Panc1 (cell line): ENCODE results near the gene SLC35E2B. TPM values are rescaled to one million over a fixed set of nuclear protein-coding genes. Genes with fewer than 3 reads are reported as not detected.

Experiments used
- ATAC-seq: fragments of 200-7000 bp; cut with Tn5 transposase; 2 replicates; pipeline ENCODE4 v1.9.1; 2020; ENCODE audit warnings: mild to moderate bottlenecking, moderate library complexity
- BruUV-seq: library from RNA; stranded (reverse); fragments of 400-500 nt; replicated peaks from 2 replicates; lab custom pipeline; 2021; lab: Mats Ljungman, UMichigan
- CTCF ChIA-PET: fragments of 300-600 bp; sonication (Branson Sonifier 250); formaldehyde crosslinking; loops from one replicate; lab custom pipeline; 2022; ENCODE audit warnings: antibody characterized with exemption; lab: Charles Lee
- POLR2A ChIA-PET: fragments of 300-600 bp; sonication (Branson Sonifier 250); formaldehyde crosslinking; loops from one replicate; lab custom pipeline; 2022; ENCODE audit warnings: antibody characterized with exemption; lab: Charles Lee
- DNase-seq: peaks from one replicate; pipeline ENCODE4 v3.0.0-alpha.2; 2010; ENCODE audit warnings: low read depth, low spot score
- H3K27ac ChIP-seq: 2 replicates; pipeline ENCODE4 v1.5.1; 2011; ENCODE audit warnings: mild to moderate bottlenecking, low read length, inconsistent platforms
- H3K27me3 ChIP-seq: fragments of 200-500 bp; sonication (Bioruptor generic); 2 replicates; pipeline ENCODE4 v1.6.0; 2014; ENCODE audit warnings: low read length, inconsistent platforms; ENCODE audit not compliant: control insufficient read depth, insufficient read depth
- H3K36me3 ChIP-seq: fragments of 200-500 bp; sonication (Bioruptor generic); 2 replicates; pipeline ENCODE4 v1.5.1; 2014; ENCODE audit warnings: inconsistent platforms, mild to moderate bottlenecking, low read length, moderate library complexity; ENCODE audit not compliant: control insufficient read depth, insufficient read depth
- H3K4me1 ChIP-seq: 2 replicates; pipeline ENCODE4 v1.5.1; 2011; ENCODE audit warnings: inconsistent platforms, mild to moderate bottlenecking, low read length, moderate library complexity; ENCODE audit not compliant: control insufficient read depth, insufficient read depth
- H3K4me3 ChIP-seq, 2 experiments: 2 replicates each; pipeline ENCODE4 v1.5.1; 2011 to 2012; ENCODE audit warnings: low read depth in 2 of 2, low read length in 2 of 2, mild to moderate bottlenecking in 2 of 2, inconsistent platforms in 1 of 2, moderate library complexity in 1 of 2
- H3K9me3 ChIP-seq: fragments of 200-500 bp; sonication (Bioruptor generic); 2 replicates; pipeline ENCODE4 v1.5.1; 2014; ENCODE audit warnings: low read depth, mild to moderate bottlenecking, inconsistent platforms, low read length, moderate library complexity; ENCODE audit not compliant: control insufficient read depth, insufficient read depth
- POLR2AphosphoS5 ChIP-seq: IDR thresholded peaks from 2 replicates; pipeline ENCODE4 v1.6.1; 2012; ENCODE audit warnings: mild to moderate bottlenecking, low read depth, low read length, moderate library complexity
- SIN3A ChIP-seq: IDR thresholded peaks from 2 replicates; pipeline ENCODE4 v1.6.1; 2012; ENCODE audit warnings: low read depth, mild to moderate bottlenecking, low read length, moderate library complexity, borderline replicate concordance; ENCODE audit not compliant: insufficient read depth
- TCF7L2 ChIP-seq: IDR thresholded peaks from 2 replicates; pipeline ENCODE4 v1.6.1; 2011; ENCODE audit warnings: mild to moderate bottlenecking, low read depth, low read length, inconsistent platforms
- in situ Hi-C: cut with HindIII; loops from 2 replicates; pipeline ENCODE4 v1.10.0; 2016; ENCODE audit warnings: low sequenced_read_pairs, low pct_unique_long_range_greater_than_20kb
- intact Hi-C: fragments of 100-400 bp; cut with micrococcal nuclease; formaldehyde crosslinking; loops from one replicate; pipeline ENCODE4 v1.10.0; 2022; ENCODE audit not compliant: unreplicated experiment
- total RNA-seq: library from RNA; stranded (reverse); gene quantifications from one replicate; pipeline ENCODE4 v1.2.1, GENCODE V29; 2021; ENCODE audit not compliant: unreplicated experiment
- TF ChIP-seq, protein P1 (sequence below): fragments of 450-650 bp; IDR thresholded peaks from 2 replicates; pipeline ENCODE4 v1.5.1; 2017; ENCODE audit warnings: mild to moderate bottlenecking
- TF ChIP-seq, protein P2 (sequence below), 2 experiments: IDR thresholded peaks; 2 replicates each; pipeline ENCODE4 v1.6.1; 2011 to 2012; ENCODE audit warnings: low read depth in 2 of 2, control low read depth in 1 of 2, low read length in 1 of 2, mild to moderate bottlenecking in 1 of 2, moderate library complexity in 1 of 2; ENCODE audit not compliant: insufficient read depth in 1 of 2

The SLC35E2B gene
- total RNA-seq, 1 experiment from 2014 or later, result 75.7 TPM

DNA sequence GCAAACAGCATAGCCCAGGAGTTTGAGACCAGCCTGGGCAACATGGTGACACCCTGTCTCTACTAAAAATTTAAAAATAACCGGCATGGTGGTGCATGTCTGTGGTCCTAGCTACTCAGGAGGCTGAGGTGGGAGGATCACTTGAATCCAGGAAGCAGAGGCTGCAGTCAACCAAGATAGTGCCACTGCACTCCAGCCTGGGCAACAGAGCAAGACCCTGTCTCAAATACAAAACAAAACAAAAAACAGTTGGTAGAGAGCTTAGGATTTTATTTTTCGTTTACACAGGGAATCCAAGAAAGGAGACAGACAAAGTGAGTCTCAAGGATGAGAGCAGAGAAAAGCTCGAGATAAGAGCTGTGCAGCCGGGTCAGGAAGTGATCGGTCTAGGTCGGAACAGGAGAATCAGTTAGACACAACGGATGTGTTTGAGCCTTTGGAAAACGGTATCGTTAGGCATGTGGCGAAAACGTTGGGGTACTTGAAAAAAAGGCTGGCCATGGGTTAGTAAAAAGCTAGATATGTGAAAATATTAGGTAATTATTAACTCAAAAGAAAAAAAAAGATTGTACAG, 79.0 kb downstream of the SLC35E2B start:
- DNase-seq (no peak), ATAC-seq (no peak)
- Histone ChIP-seq H3K27ac (no peak overlapping the region; the same call in 1 of the 2 replicates), H3K9me3 (no peaks in the 10 kb centered on the region), H3K36me3 (no peaks in the 10 kb centered on the region), H3K4me3 (peak overlapping the region; percentile 73 to 87; a peak in 3 of 4 replicates), H3K4me1 (peaks cover 20% of the 10 kb centered on the region), H3K27me3 (no peaks in the 10 kb centered on the region)
- ChIA-PET CTCF (no interaction called here), POLR2A (no interaction called here)
- no TSS peak for BruUV-seq
- in situ Hi-C loops, result no loop called here
- intact Hi-C loops, result no loop called here
- TF ChIP-seq SIN3A, result no peak
- TF ChIP-seq, protein P1, sequence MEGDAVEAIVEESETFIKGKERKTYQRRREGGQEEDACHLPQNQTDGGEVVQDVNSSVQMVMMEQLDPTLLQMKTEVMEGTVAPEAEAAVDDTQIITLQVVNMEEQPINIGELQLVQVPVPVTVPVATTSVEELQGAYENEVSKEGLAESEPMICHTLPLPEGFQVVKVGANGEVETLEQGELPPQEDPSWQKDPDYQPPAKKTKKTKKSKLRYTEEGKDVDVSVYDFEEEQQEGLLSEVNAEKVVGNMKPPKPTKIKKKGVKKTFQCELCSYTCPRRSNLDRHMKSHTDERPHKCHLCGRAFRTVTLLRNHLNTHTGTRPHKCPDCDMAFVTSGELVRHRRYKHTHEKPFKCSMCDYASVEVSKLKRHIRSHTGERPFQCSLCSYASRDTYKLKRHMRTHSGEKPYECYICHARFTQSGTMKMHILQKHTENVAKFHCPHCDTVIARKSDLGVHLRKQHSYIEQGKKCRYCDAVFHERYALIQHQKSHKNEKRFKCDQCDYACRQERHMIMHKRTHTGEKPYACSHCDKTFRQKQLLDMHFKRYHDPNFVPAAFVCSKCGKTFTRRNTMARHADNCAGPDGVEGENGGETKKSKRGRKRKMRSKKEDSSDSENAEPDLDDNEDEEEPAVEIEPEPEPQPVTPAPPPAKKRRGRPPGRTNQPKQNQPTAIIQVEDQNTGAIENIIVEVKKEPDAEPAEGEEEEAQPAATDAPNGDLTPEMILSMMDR, result no peak
- no peak for TF ChIP-seq TCF7L2
- no peak for TF ChIP-seq POLR2AphosphoS5
- TF ChIP-seq, protein P2, sequence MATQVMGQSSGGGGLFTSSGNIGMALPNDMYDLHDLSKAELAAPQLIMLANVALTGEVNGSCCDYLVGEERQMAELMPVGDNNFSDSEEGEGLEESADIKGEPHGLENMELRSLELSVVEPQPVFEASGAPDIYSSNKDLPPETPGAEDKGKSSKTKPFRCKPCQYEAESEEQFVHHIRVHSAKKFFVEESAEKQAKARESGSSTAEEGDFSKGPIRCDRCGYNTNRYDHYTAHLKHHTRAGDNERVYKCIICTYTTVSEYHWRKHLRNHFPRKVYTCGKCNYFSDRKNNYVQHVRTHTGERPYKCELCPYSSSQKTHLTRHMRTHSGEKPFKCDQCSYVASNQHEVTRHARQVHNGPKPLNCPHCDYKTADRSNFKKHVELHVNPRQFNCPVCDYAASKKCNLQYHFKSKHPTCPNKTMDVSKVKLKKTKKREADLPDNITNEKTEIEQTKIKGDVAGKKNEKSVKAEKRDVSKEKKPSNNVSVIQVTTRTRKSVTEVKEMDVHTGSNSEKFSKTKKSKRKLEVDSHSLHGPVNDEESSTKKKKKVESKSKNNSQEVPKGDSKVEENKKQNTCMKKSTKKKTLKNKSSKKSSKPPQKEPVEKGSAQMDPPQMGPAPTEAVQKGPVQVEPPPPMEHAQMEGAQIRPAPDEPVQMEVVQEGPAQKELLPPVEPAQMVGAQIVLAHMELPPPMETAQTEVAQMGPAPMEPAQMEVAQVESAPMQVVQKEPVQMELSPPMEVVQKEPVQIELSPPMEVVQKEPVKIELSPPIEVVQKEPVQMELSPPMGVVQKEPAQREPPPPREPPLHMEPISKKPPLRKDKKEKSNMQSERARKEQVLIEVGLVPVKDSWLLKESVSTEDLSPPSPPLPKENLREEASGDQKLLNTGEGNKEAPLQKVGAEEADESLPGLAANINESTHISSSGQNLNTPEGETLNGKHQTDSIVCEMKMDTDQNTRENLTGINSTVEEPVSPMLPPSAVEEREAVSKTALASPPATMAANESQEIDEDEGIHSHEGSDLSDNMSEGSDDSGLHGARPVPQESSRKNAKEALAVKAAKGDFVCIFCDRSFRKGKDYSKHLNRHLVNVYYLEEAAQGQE (IDR thresholded peaks at IDR 0.05; ENCODE audit: insufficient read depth in 1 of 2, low read depth in 2 of 2, low read length in 1 of 2), result no peak

DNA sequence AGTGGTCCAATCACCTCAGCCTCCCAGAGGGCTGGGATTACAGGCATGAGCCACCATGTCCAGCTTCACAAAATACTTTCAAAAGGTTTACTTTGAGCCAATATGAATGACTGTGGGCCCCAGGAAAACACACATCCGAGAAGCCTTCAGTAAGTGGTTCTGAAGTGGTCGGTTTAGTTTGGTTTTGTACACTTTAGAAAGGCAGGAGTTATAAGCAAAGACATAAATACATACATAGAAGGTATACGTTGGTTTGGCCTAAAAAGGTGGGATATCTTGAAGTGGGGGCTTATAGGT, 80.5 kb downstream of the SLC35E2B start:
- POLR2A ChIA-PET, result no interaction called here
- peaks cover 16% of the 10 kb centered on the region for H3K4me1 ChIP-seq
- H3K9me3 ChIP-seq, result no peaks in the 10 kb centered on the region
- BruUV-seq, result no TSS peak
- TF ChIP-seq SIN3A (no peak), POLR2AphosphoS5 (no peak), TCF7L2 (no peak)
- TF ChIP-seq, protein P1, result no peak
- TF ChIP-seq, protein P2 (IDR thresholded peaks at IDR 0.05; ENCODE audit: insufficient read depth in 1 of 2, low read depth in 2 of 2, low read length in 1 of 2), result no peak
- H3K4me3 ChIP-seq, result no peak overlapping the region
- no peak for DNase-seq
- no peak for ATAC-seq
- intact Hi-C loops, result no loop called here
- no peaks in the 10 kb centered on the region for H3K36me3 ChIP-seq
- in situ Hi-C loops, result no loop called here
- CTCF ChIA-PET, result no interaction called here
- H3K27ac ChIP-seq, result no peak overlapping the region
- no peaks in the 10 kb centered on the region for H3K27me3 ChIP-seq
